Kidney capillary endothelial cell (primary cell): ENCODE results near the gene COL17A1.

ENCODE experiments used
- DNase-seq: peaks from one replicate; pipeline ENCODE4 v3.0.0-alpha.2; 2018; ENCODE audit warnings: low spot score

COL17A1 gene

DNA sequence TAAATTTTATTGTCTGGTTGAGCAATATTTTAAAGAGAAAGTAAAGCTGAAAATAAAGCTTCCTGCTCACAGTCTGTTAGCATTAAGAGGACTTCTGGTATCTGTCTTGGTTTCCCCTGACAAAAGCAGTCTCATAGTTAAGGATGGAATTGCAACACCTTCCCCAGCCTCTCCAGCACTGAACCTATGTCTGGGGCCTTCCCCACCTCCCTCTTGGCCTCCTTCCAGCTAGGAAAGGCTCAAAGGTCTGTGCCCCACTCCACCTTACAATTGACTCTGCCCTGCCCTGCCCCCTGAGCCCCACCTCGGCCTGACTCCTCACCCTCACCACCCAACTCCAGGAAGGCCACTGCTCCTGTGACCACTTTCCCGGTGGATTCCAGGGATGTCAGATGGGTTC, 33.2 kb downstream of the COL17A1 start:
- no peak for DNase-seq

DNA sequence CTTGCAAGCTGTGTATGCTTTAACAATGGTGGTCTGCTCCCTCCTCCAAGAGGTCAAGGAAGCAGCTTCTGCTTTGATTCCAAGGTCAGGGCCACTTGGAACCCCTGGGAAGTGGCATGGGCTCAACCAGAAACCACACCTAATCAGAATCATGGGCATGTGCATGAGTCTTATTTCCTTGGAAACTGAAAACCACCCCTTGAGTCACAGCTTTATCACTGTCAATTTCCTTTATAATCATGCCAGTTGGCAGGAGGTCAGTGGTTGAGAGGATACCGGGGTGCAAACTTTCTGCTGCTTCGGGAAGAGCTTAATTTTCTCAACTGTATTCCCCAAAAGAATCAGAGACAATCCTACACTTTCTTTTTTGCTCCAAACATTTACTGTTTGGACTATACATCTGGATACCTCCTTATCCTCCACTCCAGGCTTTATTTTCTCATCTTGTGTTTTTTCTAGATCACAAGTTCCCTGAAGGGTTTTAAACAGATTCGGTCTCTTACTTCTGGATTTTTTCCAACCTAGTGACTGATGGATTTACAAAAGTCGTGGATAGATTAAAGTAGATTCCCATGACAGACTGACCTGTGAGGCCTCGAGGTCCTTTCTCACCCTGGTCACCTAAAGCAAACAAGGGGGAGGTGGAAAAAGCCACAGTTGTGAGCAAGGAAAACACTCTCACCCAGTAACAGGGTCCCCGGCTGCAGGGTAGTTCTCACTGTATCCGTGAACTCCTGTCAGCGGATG, 36.0 kb downstream of the COL17A1 start:
- peak; percentile 82 for DNase-seq

DNA sequence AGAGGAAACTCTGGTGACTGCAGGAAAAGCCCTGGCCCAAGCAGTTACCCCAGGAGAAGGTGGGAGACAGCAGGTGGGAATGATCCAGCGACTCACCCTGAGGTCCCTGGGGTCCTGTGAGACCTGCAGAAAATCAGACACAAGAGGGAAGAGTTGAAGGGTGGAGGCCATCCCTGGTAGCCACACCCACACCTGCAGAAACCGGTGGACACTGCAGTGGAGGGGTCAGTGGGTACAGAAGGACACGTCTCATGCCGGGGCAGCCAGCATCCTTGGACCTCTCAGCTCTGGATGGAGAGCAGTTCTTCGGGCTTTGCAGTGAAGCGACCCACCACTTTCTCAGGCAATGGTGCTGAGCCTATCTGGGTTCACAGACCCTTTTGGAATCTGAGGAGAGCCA, 39.0 kb downstream of the COL17A1 start:
- no peak for DNase-seq

DNA sequence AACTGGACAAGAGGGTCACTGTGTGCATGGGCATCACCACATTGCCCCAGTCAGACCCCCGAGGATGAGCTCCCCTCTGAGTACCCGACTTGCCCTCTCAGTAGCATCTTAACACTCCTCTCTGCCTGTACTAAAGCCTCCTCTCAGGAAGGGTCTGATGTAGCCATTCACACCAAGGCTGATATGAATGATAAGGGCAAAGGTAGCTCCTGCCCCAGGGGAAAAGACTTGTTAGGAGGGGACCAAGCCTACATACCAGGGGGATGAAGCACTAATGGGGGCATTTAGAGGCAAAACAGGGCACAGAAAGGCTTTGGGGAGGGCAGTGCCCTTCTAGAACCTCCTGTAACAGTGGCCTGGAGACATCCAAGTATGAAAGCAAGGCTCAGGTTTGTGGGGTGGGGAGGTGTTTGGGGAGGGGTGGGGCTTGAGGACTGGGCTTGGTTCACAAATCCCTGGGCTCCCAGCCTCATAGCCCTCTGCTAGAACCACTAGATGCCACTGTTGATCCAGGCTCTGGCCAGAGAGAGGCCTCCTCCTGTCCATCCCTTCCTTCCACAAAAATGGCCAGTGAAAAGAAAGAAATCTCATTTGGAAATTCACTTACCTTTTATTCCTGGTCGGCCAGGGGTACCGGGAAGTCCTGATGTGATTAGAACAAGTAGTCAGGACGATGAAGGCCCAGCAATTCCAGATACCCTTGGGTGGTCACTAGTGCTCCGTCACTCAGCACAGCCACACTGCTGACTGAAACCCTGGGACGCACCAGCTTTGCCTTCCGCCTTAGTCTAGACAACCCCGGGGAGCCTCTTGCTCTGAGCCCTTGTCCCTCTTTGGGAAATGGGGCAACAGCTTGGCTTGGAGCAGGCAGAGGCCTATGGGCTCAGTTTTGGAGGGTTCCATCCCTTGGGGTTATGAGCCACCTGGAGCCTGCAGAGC, 40.3 kb downstream of the COL17A1 start:
- peak; percentile 68 for DNase-seq

DNA sequence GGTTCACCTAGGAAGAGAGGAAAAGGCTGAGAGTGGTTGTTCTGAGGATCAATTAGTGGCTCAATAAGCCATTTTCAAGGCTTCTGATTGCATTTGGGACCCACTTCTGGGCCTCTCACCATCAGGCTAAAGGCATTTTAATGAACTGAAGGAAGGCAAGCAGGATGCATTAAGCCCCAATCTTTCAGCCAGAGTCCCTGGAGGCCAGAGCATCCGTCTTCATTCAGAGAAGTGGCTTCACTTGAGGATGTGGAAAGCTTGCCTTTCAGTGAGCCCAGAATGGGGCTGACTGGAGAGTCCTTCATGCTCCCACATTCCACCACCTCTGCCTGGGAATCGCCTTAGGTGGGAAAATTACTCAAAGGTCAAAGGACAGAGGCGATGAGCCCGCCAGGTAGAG, 41.8 kb downstream of the COL17A1 start:
- no peak for DNase-seq

DNA sequence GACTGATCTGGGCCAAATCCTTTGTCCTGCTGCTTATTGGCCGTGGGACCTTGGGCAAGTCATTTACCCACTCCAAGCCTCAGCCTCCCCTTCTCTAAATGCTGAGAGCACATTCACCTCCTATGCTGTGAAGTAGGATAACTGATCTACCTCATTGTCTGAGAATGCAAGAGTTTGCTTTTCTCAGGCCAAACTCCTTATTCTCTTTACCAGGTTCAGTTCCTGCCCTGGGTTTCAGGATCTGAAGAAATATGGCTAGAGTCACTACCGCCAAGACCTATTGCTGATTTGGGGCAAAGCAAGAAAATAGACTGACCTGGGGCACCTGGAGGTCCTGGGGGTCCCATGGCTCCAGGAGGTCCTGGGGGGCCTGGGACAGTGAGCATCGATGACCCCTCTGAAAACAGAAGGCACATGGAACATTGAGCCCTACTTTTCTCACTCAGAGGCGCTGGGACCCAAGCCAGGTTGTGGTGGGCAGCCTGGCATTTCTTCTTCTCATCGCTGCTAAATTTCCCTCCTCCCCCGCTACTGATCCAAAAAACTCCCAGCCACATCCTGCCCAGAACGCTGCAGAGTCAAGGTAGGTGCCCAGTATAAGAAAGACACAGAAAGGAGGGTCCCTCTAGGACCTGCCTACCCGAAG, 42.4 kb downstream of the COL17A1 start:
- DNase-seq = no peak

DNA sequence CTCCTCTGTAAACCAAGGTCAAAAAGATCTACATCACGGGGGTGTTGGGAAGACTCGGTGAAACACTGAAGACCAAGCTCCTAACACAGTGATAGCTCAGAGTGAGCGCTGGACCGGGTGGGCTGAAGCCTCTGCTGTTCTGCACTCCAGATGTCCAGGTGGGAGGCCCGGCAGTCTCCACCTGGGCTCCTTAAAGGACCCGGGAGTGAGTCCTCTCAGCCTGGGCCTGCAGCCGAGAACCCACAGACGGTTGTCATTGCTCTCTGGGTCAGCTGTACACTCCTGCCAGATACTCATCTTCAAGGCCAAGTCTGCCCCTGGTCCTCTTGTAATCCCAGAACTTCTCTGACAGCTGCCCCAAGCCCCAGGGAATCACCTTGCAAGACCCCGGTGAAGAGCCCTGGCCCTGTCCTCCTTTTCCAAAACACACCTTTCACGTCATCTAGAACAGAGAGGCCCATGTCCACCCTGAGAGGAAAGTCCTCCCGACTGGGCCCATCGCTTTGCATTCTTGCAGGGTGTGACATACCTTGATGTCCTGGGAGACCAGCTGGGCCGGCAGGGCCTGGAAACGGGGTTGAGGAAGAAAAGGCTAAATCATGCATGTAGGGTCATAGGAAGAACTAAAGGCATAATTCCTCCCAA, 43.7 kb downstream of the COL17A1 start:
- no peak for DNase-seq

DNA sequence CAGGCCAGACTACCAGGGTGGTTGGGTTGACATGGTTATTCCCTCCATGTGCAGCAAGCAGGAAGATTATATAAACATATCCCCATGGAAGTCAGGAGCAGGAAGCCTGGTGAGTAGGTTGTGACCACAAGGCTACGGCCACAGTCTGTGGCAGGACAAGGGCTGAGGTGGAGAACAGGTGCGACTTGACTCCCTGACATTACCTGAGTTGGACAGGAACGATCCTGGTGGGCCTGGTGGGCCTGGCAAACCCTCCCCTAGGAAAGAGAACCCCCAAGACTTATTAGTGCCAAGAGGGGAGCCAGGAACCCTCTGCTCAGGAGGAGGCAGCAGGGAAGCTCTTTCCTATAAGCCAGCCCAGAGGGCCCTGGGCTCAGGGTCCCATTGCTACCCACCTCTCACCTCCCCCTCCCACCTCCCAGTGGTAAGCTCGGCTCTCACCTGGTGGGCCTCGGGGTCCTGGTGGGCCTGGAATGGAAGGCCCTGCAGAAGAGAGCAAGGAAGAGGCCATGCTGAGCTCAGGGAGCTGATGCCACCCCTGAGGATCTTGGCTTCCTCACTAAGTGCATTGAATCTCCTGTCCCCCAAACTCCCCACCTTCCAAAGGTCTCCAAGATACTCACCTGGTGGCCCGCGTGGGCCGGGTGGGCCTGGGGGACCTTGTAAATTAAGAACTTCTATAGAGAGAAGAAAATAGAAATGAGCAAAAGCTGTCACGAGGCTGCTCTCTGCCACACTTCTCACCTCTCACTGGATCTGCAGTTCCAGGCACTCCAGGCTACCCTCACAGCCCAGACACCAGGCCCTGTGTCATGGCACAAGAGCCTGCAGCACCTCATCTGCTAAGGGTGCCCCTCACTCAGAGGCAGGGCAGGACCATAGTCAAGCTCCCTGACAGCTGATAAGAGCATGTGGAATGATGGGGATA, 44.6 kb downstream of the COL17A1 start:
- no peak for DNase-seq

DNA sequence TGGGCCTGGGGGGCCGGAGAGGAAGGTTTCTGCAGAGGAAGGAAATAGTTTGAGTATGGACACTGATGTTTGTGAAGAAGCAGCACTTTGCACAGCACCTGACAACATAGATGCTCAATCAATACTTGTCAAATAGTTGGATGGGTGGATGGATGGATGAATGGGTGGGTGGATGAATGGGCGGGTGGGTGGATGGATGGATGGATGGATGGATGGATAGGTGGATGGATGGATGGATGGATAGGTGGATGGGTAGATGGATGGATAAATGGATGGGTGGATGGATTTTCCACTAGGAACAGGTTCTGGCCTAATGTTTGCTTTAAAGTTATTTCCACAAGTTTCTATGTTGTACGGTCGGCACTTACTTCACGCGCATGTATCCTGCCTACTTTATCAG, 45.3 kb downstream of the COL17A1 start:
- DNase-seq = no peak

DNA sequence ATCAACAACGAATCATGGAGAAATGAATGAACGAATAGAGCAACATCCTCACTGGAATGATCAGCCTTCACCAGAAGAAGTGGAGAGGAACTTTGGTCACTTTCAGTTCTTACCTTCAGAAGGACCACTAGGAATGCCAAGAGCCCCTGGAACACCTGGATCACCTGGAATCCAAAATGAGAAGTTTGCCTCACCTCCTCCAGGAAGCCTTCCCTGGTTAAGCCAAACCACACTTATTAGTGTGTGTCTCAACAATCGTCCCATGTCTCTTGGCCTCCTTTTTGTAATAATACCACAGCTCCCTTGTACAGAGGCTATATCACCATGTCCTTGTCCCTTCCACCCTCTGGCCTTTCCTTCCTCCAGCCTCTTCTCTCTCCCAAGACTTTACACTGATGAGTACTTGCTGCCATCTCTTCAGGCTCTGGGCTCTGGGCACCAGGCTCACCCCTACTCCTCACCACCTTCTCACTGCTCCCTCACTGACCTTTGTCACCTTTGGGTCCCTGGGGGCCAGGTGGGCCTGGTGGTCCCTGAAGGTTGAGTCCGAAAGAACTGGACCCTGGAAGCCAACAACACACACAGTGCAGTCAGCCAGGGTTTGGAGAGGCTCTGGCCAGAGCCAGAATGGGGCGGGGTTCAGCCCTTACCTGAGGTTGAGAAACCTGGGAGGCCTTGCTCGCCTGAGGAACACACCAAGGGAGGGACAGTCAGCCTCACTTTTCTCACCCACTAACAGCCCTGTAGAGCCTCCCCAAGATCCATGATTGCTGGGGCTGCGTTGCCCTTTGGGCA, 46.5 kb downstream of the COL17A1 start:
- no peak for DNase-seq

DNA sequence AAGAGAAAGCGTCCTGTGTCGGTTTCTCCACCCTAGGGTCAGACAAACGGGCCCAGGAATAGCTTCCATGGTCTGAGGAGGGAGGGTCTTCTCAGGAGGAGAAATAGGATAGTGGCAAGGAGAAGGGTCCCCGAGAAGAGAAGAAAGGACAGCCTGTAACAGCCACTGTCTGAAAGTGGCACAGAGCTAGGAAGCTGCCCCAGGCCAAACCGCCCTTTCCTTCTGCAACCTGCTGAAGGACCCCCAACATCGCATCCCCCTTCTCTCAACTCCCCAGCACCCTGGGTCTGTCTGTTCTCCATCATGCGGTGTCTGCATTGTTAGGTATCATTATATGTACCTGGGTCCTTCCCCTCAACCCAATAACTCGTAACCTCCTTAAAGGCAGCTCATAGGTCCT, 47.1 kb downstream of the COL17A1 start:
- DNase-seq = no peak

DNA sequence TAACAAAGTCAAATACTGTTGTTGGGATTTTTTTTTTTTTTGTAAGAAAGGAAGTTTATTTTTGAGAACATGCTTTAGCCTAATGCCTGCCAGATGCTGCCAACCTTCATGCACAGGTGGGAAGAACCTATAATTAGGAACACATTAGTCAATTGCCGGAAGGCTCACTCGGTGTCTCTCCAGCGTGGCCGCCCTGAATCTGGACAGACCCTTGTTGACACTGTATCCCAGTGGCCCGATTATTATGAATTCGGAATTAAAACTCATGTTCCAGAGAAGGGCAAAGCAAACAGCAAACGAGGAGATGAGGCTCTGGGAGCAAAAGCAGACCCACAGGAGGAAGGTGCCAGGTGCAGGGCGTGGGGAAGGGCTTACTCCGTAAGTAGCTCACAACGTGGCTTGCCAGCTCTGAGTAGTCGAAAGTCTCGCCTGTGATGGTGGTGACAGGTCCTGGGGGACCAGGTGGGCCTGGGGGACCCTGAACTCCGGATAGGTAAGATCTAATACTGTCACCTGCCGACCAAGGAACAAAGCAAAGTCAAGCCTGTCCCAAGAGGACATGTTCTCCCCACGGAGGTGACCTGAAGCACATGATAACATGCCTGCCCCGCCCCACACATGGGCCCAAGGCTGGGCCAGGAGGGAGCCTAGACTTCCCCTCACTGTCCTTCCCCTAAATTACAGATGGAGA, 48.3 kb downstream of the COL17A1 start:
- no peak for DNase-seq

DNA sequence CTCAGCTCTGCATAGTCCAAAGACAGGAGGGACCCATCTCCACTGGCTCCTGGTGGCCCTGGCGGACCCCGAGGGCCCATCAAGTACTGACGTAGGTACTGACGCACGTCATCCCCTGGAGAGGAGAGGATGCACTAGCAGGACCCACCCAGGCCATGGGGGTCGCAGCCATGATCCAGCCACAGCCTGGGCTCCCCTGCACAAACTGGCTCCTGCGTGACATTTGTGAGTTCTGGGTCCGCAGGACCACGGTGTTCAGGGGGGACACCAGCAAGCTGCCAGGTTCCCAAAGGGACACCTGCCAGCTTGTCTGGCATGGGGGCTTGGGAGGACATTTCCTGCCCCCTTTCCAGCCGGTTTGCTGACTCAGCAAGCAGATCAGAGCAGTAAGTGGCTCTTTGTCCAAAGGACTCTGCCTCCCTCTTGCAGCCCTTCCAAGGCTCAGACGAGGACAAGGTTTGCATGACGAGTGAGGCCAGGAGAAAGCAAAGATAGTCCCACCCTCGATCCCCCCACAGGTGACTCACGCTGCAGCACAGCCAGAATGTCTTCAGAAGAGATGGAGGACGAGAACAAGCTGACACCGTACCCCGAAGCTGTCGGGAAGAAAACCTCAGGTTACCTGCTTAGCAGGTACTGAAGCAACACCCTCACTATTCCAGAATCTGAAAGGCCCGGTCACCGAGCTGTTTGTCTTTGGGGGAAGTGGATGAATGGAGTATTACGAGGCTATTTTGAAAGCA, 49.0 kb downstream of the COL17A1 start:
- DNase-seq = no peak

DNA sequence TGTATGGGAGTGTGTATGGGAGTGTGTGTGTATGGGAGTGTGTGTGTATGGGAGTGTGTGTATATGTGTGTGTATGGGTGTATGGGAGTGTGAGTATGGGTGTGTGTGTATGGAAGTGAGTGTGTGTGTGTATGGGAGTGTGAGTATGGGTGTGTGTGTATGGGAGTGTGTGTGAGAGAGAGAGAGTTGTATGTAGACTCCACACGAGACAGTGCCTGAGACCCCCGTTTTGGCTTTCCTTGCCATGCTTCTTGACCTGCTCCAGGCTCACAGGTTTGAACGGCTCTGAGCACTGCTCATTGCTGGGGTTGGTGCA, 49.7 kb downstream of the COL17A1 start:
- DNase-seq = no peak

DNA sequence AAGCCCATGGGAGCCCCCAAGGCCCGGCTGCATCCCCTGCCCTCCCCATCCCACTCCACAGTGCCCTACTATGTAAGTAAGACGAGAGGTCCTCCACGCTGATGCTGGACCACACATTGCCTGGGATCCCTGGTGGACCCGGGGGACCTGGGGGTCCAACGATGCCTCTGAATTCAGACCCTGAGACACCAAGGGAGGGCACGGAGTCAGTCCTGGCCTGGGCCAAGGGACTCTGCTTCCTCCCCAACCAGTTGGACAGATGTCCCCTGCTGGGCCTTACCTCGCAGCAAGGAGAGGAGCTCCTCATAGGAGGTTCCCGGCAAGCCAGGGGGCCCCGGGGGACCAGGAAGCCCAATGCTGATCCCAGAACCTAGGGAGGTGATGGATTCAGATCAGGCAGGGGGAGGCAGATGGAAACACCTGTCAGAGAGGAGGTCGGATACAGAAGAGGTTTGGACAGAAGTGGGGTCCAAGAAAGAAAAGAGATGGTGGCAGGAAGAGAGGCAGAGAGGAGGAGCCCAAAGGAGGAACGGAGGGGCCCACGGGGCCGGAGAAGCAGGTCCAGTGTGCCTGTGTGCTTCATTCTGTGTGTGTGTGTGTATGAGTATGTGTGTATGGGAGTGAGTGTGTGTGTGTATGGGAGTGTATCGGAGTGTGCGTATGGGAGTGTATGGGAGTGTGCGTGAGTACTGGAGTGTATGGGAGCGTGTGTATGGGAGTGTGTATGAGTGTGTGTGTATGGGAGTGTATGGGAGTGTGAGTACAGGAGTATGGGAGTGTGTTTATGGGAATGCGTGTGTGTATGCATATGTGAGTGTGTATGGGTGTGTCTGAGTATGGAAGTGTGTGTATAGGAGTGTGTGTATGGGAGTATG, 50.2 kb downstream of the COL17A1 start:
- no peak for DNase-seq

DNA sequence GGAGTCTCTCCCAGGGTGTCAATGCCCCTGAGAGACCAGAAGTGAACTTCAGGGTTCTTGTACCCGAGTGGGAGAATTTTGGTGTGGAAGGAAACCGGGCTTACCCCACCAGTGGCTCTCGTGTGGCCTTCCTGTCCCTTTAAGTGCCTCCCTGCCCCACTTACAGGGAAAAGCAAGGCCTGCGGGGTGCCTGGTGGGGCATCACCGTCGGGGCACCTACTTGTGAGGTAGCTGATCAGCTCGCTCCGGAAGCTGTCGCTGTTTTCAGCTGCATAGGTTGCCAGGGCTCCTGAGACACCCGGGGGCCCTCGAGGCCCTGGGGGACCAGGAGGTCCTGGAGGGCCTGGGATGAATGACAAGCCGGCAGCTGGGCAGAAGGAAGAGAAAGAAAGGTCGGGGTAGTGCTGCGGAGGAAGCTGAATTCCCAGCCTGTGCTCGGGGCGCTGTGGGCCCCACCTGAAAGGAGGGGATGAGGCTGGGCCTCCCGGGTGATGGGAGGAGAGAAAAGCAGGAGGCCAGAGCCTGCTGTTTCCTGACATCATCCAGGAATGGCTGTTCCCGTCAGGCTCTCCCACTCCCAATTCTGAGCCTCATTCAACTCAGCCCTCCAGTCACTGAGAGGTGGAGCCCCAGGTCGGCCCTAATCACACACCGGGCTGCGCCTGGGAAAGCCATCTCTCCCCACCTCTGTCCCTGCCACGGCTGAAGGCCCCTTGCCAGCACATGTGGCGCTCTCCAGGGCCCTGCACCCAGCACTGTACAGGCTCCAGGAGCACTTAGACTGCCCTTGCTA, 51.1 kb downstream of the COL17A1 start:
- DNase-seq = no peak

DNA sequence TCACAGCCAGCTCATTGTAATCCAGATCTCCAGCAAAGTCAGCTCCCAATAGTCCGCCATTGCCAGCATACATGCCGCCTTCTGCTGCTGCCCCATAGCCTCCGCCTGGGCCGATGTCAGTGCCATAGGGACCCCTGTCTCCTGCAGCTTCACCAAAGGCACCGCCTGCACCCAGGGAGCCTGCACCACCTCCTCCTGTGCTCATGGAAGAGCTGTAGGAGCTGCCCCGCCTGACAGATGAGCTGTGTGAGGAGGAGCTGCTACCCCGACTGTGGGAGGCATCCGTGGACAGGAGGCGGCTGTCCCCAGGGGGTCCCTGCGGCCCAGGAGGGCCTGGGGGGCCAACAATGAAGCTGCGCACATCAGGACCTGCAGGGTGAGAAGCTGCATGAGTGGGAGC, 51.7 kb downstream of the COL17A1 start:
- no peak for DNase-seq
